Liver (tissue), 9 donors: ENCODE data around the gene ARHGEF26. TPM values are rescaled to one million over a fixed set of nuclear protein-coding genes. Genes with fewer than 3 reads are reported as not detected.

Source experiments
- DNase-seq: peaks from one replicate; pipeline ENCODE4 v3.0.0-alpha.2; 2017; ENCODE audit warnings: low spot score
- H3K27ac ChIP-seq, 2 donors: one replicate each; pipeline ENCODE4 v1.7.0; 2013; ENCODE audit warnings: inconsistent platforms in 2 of 2, low read length in 2 of 2, control low read depth in 1 of 2, low read depth in 1 of 2, mild to moderate bottlenecking in 1 of 2
- H3K27me3 ChIP-seq, 4 donors: one replicate each; pipeline versions ENCODE4 v1.6.1 to v1.7.0; 2013; ENCODE audit warnings: low read length in 3 of 4, inconsistent platforms in 1 of 4, mild to moderate bottlenecking in 1 of 4, moderate library complexity in 1 of 4; ENCODE audit not compliant: control insufficient read depth in 4 of 4, insufficient read depth in 4 of 4
- H3K36me3 ChIP-seq, 4 donors: one replicate each; pipeline versions ENCODE4 v1.6.1 to v1.7.0; 2013; ENCODE audit warnings: low read length in 3 of 4, mild to moderate bottlenecking in 3 of 4, low read depth in 1 of 4, moderate library complexity in 1 of 4; ENCODE audit not compliant: control insufficient read depth in 4 of 4, insufficient read depth in 3 of 4
- H3K4me1 ChIP-seq, 4 donors: one replicate each; pipeline versions ENCODE4 v1.6.1 to v1.7.0; 2013; ENCODE audit warnings: low read length in 3 of 4, mild to moderate bottlenecking in 3 of 4, moderate library complexity in 1 of 4; ENCODE audit not compliant: control insufficient read depth in 4 of 4, insufficient read depth in 4 of 4
- H3K4me3 ChIP-seq, 3 donors: one replicate each; pipeline versions ENCODE4 v1.6.1 to v1.7.0; 2013; ENCODE audit warnings: low read length in 3 of 3, control low read depth in 1 of 3, low read depth in 1 of 3, mild to moderate bottlenecking in 1 of 3
- H3K9ac ChIP-seq, 2 donors: one replicate each; pipeline ENCODE4 v1.7.0; 2013; ENCODE audit warnings: low read length in 2 of 2, mild to moderate bottlenecking in 2 of 2, moderate library complexity in 2 of 2, control low read depth in 1 of 2, low read depth in 1 of 2
- H3K9me3 ChIP-seq, 4 donors: one replicate each; pipeline versions ENCODE4 v1.6.1 to v1.7.0; 2013; ENCODE audit warnings: low read length in 3 of 4; ENCODE audit not compliant: control insufficient read depth in 4 of 4
- EGR1 ChIP-seq, 2 donors: IDR thresholded peaks; 2 replicates each; pipeline ENCODE4 v1.6.1; 2016 to 2018; ENCODE audit warnings: antibody characterized with exemption in 2 of 2, low read depth in 2 of 2
- FOXA1 ChIP-seq: IDR thresholded peaks from 2 replicates; pipeline ENCODE4 v1.6.1; 2016; ENCODE audit warnings: antibody characterized with exemption
- FOXA2 ChIP-seq: IDR thresholded peaks from 2 replicates; pipeline ENCODE4 v1.6.1; 2016; ENCODE audit warnings: antibody characterized with exemption
- GABPA ChIP-seq, 2 donors: IDR thresholded peaks in 1 of 2; conservative IDR thresholded peaks in 1 of 2; 2 replicates each; pipeline ENCODE4 v1.6.1; 2016; ENCODE audit warnings: antibody characterized with exemption in 2 of 2, mild to moderate bottlenecking in 1 of 2, moderate library complexity in 1 of 2
- HNF4A ChIP-seq, 2 donors: conservative IDR thresholded peaks; 2 replicates each; pipeline ENCODE4 v1.6.1; 2016; ENCODE audit warnings: antibody characterized with exemption in 2 of 2, mild to moderate bottlenecking in 2 of 2
- HNF4G ChIP-seq: IDR thresholded peaks from 2 replicates; pipeline ENCODE4 v1.6.1; 2016; ENCODE audit warnings: antibody characterized with exemption
- JUND ChIP-seq, 2 donors: IDR thresholded peaks; 2 replicates each; pipeline ENCODE4 v1.6.1; 2016; ENCODE audit warnings: antibody characterized with exemption in 2 of 2
- NR2F2 ChIP-seq: IDR thresholded peaks from 2 replicates; pipeline ENCODE4 v1.6.1; 2016; ENCODE audit warnings: antibody characterized with exemption
- RAD21 ChIP-seq, 2 donors: IDR thresholded peaks; 2 replicates each; pipeline ENCODE4 v1.6.1; 2016; ENCODE audit warnings: antibody characterized with exemption in 2 of 2, mild to moderate bottlenecking in 2 of 2
- RXRA ChIP-seq, 2 donors: IDR thresholded peaks; 2 replicates each; pipeline ENCODE4 v1.6.1; 2017 to 2018; ENCODE audit warnings: antibody characterized with exemption in 2 of 2, mild to moderate bottlenecking in 1 of 2
- SP1 ChIP-seq: IDR thresholded peaks from 2 replicates; pipeline ENCODE4 v1.6.1; 2018; ENCODE audit warnings: antibody characterized with exemption, mild to moderate bottlenecking
- TAF1 ChIP-seq: conservative IDR thresholded peaks from 2 replicates; pipeline ENCODE4 v1.6.1; 2016; ENCODE audit warnings: antibody characterized with exemption, mild to moderate bottlenecking
- YY1 ChIP-seq: IDR thresholded peaks from 2 replicates; pipeline ENCODE4 v1.6.1; 2016; ENCODE audit warnings: antibody characterized with exemption, mild to moderate bottlenecking
- WGBS: extraction: QIAGEN DNeasy Blood & Tissue Kit; methylation state at CpG from one replicate; pipeline ENCODE4 v1.1.7; 2013; 5-methylcytosine and 5-hydroxymethylcytosine counted together
- polyA plus RNA-seq, 2 donors: library from polyadenylated mRNA; stranded (reverse) in 1 of 2; unstranded in 1 of 2; fragments of 200-250 nt in 1 of 2; fragments of >200 nt in 1 of 2; fragmentation: Nextera tagmentation in 1 of 2; extraction: Ambion mirVana in 1 of 2; gene quantifications; one replicate each; pipeline versions ENCODE4 v1.2.1 to v1.2.3, GENCODE V29; 2013 to 2015
- total RNA-seq, 2 donors: library from RNA; depleted of rRNA; stranded (reverse); fragments of >200 nt; gene quantifications; one replicate each; pipeline ENCODE4 v1.2.3, GENCODE V29; 2014
- TF ChIP-seq, protein P1 (sequence below): IDR thresholded peaks from 2 replicates; pipeline ENCODE4 v1.6.1; 2016; ENCODE audit warnings: antibody characterized with exemption
- TF ChIP-seq, protein P2 (sequence below): IDR thresholded peaks from 2 replicates; pipeline ENCODE4 v1.6.1; 2016; ENCODE audit warnings: antibody characterized with exemption
- TF ChIP-seq, protein P3 (sequence below): fragments of 150-350 bp; IDR thresholded peaks from 2 replicates; pipeline ENCODE4 v1.5.1; 2017; ENCODE audit warnings: improper control_type of control experiment, low read depth, low read length; ENCODE audit not compliant: missing input control
- TF ChIP-seq, protein P4 (sequence below): IDR thresholded peaks from 2 replicates; pipeline ENCODE4 v1.6.1; 2016; ENCODE audit warnings: antibody characterized with exemption
- TF ChIP-seq, protein P5 (sequence below): IDR thresholded peaks from 2 replicates; pipeline ENCODE4 v1.6.1; 2016; ENCODE audit warnings: antibody characterized with exemption, mild to moderate bottlenecking
- donor health status: healthy.
- donor health status: healthy.
- donor health status: healthy.
- donor health status: healthy.
- donor health status: healthy.

Gene ARHGEF26
- total and polyA plus RNA-seq, 4 donors = 1.4 to 27.9 (median 18.7) TPM

DNA sequence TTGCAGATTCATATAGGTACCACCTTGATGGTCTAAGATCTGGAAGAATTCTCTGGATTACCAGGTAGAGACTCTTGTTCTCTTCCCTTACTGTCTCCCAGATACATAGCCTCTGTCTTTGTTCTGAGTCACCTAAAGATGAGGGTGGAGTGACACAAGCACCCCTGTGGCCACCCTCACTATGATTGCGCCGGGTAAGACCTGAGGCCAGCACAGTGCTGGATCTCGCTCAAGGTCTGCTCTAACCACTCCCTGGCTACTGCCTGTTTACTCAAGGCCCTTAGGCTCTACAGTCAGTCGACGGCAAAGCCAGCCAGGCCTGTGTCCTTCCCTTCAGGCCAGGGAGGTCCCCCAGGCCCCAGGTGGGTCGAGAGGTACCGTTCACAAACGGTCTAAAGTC lies 88.3 kb downstream of the ARHGEF26 start:
- Histone ChIP-seq H3K4me3 (no peak overlapping the region), H3K36me3 (peaks cover 0 to 33% (median 14%) of the 10 kb centered on the region in 4 donors), H3K27me3 (no peaks in the 10 kb centered on the region), H3K9me3 (no peaks in the 10 kb centered on the region), H3K9ac (no peak overlapping the region), H3K27ac (no peak overlapping the region), H3K4me1 (no peaks in the 10 kb centered on the region)
- DNase-seq = no peak
- WGBS = 96% methylated on average over 8 of the region's 8 CpGs
- TF ChIP-seq NR2F2 (no peak), SP1 (no peak), EGR1 (IDR thresholded peaks at IDR 0.05; ENCODE audit: low read depth in 2 of 2) (no peak), RXRA (IDR thresholded peaks at IDR 0.05) (no peak), HNF4A (conservative IDR thresholded peaks at IDR 0.05) (no peak), HNF4G (no peak), JUND (IDR thresholded peaks at IDR 0.05) (no peak), YY1 (no peak), GABPA (IDR thresholded peaks at IDR 0.05 in 1 of 2, conservative IDR thresholded peaks at IDR 0.05 in 1 of 2) (no peak), FOXA2 (no peak), RAD21 (IDR thresholded peaks at IDR 0.05) (no peak)
- TF ChIP-seq, protein P1, sequence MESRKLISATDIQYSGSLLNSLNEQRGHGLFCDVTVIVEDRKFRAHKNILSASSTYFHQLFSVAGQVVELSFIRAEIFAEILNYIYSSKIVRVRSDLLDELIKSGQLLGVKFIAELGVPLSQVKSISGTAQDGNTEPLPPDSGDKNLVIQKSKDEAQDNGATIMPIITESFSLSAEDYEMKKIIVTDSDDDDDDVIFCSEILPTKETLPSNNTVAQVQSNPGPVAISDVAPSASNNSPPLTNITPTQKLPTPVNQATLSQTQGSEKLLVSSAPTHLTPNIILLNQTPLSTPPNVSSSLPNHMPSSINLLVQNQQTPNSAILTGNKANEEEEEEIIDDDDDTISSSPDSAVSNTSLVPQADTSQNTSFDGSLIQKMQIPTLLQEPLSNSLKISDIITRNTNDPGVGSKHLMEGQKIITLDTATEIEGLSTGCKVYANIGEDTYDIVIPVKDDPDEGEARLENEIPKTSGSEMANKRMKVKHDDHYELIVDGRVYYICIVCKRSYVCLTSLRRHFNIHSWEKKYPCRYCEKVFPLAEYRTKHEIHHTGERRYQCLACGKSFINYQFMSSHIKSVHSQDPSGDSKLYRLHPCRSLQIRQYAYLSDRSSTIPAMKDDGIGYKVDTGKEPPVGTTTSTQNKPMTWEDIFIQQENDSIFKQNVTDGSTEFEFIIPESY = no peak
- TF ChIP-seq, protein P2, sequence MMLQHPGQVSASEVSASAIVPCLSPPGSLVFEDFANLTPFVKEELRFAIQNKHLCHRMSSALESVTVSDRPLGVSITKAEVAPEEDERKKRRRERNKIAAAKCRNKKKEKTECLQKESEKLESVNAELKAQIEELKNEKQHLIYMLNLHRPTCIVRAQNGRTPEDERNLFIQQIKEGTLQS = no peak
- TF ChIP-seq, protein P3, sequence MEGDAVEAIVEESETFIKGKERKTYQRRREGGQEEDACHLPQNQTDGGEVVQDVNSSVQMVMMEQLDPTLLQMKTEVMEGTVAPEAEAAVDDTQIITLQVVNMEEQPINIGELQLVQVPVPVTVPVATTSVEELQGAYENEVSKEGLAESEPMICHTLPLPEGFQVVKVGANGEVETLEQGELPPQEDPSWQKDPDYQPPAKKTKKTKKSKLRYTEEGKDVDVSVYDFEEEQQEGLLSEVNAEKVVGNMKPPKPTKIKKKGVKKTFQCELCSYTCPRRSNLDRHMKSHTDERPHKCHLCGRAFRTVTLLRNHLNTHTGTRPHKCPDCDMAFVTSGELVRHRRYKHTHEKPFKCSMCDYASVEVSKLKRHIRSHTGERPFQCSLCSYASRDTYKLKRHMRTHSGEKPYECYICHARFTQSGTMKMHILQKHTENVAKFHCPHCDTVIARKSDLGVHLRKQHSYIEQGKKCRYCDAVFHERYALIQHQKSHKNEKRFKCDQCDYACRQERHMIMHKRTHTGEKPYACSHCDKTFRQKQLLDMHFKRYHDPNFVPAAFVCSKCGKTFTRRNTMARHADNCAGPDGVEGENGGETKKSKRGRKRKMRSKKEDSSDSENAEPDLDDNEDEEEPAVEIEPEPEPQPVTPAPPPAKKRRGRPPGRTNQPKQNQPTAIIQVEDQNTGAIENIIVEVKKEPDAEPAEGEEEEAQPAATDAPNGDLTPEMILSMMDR = no peak
- TF ChIP-seq, protein P4, sequence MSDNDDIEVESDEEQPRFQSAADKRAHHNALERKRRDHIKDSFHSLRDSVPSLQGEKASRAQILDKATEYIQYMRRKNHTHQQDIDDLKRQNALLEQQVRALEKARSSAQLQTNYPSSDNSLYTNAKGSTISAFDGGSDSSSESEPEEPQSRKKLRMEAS = no peak
- TF ChIP-seq, protein P5, sequence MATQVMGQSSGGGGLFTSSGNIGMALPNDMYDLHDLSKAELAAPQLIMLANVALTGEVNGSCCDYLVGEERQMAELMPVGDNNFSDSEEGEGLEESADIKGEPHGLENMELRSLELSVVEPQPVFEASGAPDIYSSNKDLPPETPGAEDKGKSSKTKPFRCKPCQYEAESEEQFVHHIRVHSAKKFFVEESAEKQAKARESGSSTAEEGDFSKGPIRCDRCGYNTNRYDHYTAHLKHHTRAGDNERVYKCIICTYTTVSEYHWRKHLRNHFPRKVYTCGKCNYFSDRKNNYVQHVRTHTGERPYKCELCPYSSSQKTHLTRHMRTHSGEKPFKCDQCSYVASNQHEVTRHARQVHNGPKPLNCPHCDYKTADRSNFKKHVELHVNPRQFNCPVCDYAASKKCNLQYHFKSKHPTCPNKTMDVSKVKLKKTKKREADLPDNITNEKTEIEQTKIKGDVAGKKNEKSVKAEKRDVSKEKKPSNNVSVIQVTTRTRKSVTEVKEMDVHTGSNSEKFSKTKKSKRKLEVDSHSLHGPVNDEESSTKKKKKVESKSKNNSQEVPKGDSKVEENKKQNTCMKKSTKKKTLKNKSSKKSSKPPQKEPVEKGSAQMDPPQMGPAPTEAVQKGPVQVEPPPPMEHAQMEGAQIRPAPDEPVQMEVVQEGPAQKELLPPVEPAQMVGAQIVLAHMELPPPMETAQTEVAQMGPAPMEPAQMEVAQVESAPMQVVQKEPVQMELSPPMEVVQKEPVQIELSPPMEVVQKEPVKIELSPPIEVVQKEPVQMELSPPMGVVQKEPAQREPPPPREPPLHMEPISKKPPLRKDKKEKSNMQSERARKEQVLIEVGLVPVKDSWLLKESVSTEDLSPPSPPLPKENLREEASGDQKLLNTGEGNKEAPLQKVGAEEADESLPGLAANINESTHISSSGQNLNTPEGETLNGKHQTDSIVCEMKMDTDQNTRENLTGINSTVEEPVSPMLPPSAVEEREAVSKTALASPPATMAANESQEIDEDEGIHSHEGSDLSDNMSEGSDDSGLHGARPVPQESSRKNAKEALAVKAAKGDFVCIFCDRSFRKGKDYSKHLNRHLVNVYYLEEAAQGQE = no peak

DNA sequence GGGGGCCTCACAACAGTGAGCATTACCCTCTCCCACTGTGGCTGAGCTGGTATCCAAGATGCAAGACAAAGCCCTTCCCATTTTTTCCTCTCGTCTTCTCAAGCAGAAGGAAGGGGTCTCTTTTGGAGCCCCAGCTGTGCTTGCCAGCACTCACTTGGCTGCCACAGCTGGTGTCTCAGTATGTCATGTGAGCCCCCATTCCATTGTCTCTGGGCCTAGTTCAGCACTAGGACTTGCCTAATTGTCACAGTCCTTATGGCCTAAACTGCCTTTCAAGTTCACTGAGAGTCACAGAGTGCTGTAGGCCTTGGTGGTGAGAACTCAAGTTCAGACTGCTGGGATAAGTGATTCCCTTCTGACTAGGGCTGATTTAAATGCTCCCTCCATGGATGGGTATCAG lies 89.8 kb downstream of the ARHGEF26 start:
- 97% methylated on average over 1 of the region's 1 CpG for WGBS
- Histone ChIP-seq H3K36me3 (peaks cover 0 to 30% (median 14%) of the 10 kb centered on the region in 4 donors), H3K9me3 (no peaks in the 10 kb centered on the region), H3K4me1 (no peaks in the 10 kb centered on the region), H3K27me3 (no peaks in the 10 kb centered on the region), H3K4me3 (no peak overlapping the region), H3K9ac (no peak overlapping the region), H3K27ac (no peak overlapping the region)
- no peak for DNase-seq
- TF ChIP-seq, protein P1 = no peak
- TF ChIP-seq HNF4G = no peak
- TF ChIP-seq, protein P2 = no peak
- no peak for TF ChIP-seq RXRA (IDR thresholded peaks at IDR 0.05)
- no peak for TF ChIP-seq NR2F2
- no peak for TF ChIP-seq FOXA1
- TF ChIP-seq JUND (IDR thresholded peaks at IDR 0.05) = no peak
- no peak for TF ChIP-seq TAF1
- no peak for TF ChIP-seq RAD21 (IDR thresholded peaks at IDR 0.05)
- no peak for TF ChIP-seq FOXA2
- TF ChIP-seq, protein P5 = no peak
- no peak for TF ChIP-seq SP1
- TF ChIP-seq YY1 = no peak
- no peak for TF ChIP-seq HNF4A (conservative IDR thresholded peaks at IDR 0.05)
